Right lobe of liver (tissue), 6 donors: ENCODE measurements around the gene ZNF230. TPM values are rescaled to one million over a fixed set of nuclear protein-coding genes. Genes with fewer than 3 reads are reported as not detected.

Experiments used
- ATAC-seq, 4 donors: fragments of 200-7000 bp; cut with Tn5 transposase; one replicate each; pipeline ENCODE4 v1.9.1; 2020; ENCODE audit warnings: mild to moderate bottlenecking in 4 of 4, moderate library complexity in 4 of 4
- DNase-seq, 3 donors: peaks; one replicate each; pipeline ENCODE4 v3.0.0-alpha.2; 2020
- H3K27ac ChIP-seq, 3 donors: fragments of 200-600 bp; one replicate each; pipeline ENCODE4 v1.8.0; 2022
- H3K27me3 ChIP-seq, 2 donors: fragments of 200-600 bp; one replicate each; pipeline ENCODE4 v1.8.0; 2022
- H3K36me3 ChIP-seq, 4 donors: fragments of 200-600 bp; sonication (generic) in 1 of 4; one replicate each; pipeline versions ENCODE4 v1.5.1 to v1.8.0; 2017 to 2022; ENCODE audit warnings: control low read depth in 1 of 4
- H3K4me1 ChIP-seq, 4 donors: fragments of 200-600 bp; sonication (generic) in 1 of 4; one replicate each; pipeline versions ENCODE4 v1.5.1 to v1.8.0; 2017 to 2022; ENCODE audit warnings: control low read depth in 1 of 4
- H3K4me3 ChIP-seq, 3 donors: fragments of 200-600 bp; one replicate each; pipeline ENCODE4 v1.8.0; 2022
- H3K9me3 ChIP-seq, 4 donors: fragments of 200-600 bp; sonication (generic) in 1 of 4; one replicate each; pipeline versions ENCODE4 v1.5.1 to v1.8.0; 2017 to 2022; ENCODE audit warnings: control low read depth in 1 of 4
- POLR2A ChIP-seq: fragments of 450-650 bp; IDR thresholded peaks from one replicate; pipeline ENCODE4 v1.6.1; 2017; ENCODE audit warnings: antibody characterized with exemption, mild to moderate bottlenecking
- WGBS: methylation state at CpG from one replicate; pipeline ENCODE4 v1.1.6; 2018; ENCODE audit warnings: low coverage, low lambda C conversion rate; ENCODE audit not compliant: insufficient coverage; ENCODE audit errors: missing lambda C conversion rate; 5-methylcytosine and 5-hydroxymethylcytosine counted together
- intact Hi-C, 2 donors: fragments of 100-400 bp; cut with DNase I; formaldehyde crosslinking; loops; one replicate each; pipeline versions ENCODE4 v1.11.2 to v1.14.1; 2022
- total RNA-seq, 6 experiments: library from RNA; depleted of rRNA in 2 of 6; stranded (reverse); fragments of >200 nt in 2 of 6; fragmentation: NEBNext Ultra II Directional in 3 of 6; extraction: Animal tissue kit (Norgen Biotek cat#: 25700) in 3 of 6; gene quantifications; one replicate each; pipeline versions ENCODE4 v1.1.0 to v1.2.4, GENCODE V29; 2016 to 2023
- TF ChIP-seq, protein P1 (sequence below), 4 donors: fragments of 200-600 bp in 3 of 4; fragments of 450-650 bp in 1 of 4; IDR thresholded peaks; one replicate each; pipeline versions ENCODE4 v1.5.1 to v1.8.0; 2016 to 2022; ENCODE audit warnings: antibody characterized with exemption in 4 of 4, mild to moderate bottlenecking in 2 of 4
- donor health status: DM: no; HTN: yes; CAD: no.
- donor health status: DM: no; HTN: no; CAD: no.
- donor health status: DM: no; HTN: no; CAD: no.
- donor health status: DM: no; HTN: yes; CAD: no.
- donor health status: DM: no; HTN: yes; CAD: no.

Gene ZNF230
- total RNA-seq, 6 experiments from 2014 or later, result 1.0 to 5.8 (median 1.8) TPM

DNA sequence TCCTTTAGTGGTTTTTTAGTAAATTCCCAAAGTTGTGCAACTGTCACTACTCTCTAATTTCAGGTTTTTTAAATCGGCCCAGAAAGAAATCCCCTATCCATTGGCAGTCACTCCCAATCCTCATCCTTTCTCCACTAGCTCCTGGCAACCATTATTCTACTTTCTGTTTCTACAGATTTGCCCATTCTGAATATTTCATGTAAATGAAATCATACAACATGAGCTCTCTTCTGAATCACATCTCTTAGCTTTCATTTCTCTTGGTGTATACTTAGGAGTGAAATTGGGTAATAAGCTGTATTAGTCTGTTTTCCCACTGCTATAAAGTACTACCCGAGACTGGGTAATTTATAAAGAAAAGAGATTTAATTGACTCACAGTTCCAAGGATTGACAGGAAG lies 39.4 kb downstream of the ZNF230 start:
- intact Hi-C loops, result no loop called here
- ATAC-seq, result no peak
- Histone ChIP-seq H3K9me3 (peaks cover 0 to 23% (median 0%) of the 10 kb centered on the region in 4 donors), H3K27me3 (no peaks in the 10 kb centered on the region), H3K4me1 (no peaks in the 10 kb centered on the region), H3K27ac (no peak overlapping the region), H3K36me3 (no peaks in the 10 kb centered on the region), H3K4me3 (no peak overlapping the region)
- 38% methylated on average over 2 of the region's 2 CpGs for WGBS
- no peak for DNase-seq
- TF ChIP-seq, protein P1, sequence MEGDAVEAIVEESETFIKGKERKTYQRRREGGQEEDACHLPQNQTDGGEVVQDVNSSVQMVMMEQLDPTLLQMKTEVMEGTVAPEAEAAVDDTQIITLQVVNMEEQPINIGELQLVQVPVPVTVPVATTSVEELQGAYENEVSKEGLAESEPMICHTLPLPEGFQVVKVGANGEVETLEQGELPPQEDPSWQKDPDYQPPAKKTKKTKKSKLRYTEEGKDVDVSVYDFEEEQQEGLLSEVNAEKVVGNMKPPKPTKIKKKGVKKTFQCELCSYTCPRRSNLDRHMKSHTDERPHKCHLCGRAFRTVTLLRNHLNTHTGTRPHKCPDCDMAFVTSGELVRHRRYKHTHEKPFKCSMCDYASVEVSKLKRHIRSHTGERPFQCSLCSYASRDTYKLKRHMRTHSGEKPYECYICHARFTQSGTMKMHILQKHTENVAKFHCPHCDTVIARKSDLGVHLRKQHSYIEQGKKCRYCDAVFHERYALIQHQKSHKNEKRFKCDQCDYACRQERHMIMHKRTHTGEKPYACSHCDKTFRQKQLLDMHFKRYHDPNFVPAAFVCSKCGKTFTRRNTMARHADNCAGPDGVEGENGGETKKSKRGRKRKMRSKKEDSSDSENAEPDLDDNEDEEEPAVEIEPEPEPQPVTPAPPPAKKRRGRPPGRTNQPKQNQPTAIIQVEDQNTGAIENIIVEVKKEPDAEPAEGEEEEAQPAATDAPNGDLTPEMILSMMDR (IDR thresholded peaks at IDR 0.05), result no peak
- no peak for TF ChIP-seq POLR2A

DNA sequence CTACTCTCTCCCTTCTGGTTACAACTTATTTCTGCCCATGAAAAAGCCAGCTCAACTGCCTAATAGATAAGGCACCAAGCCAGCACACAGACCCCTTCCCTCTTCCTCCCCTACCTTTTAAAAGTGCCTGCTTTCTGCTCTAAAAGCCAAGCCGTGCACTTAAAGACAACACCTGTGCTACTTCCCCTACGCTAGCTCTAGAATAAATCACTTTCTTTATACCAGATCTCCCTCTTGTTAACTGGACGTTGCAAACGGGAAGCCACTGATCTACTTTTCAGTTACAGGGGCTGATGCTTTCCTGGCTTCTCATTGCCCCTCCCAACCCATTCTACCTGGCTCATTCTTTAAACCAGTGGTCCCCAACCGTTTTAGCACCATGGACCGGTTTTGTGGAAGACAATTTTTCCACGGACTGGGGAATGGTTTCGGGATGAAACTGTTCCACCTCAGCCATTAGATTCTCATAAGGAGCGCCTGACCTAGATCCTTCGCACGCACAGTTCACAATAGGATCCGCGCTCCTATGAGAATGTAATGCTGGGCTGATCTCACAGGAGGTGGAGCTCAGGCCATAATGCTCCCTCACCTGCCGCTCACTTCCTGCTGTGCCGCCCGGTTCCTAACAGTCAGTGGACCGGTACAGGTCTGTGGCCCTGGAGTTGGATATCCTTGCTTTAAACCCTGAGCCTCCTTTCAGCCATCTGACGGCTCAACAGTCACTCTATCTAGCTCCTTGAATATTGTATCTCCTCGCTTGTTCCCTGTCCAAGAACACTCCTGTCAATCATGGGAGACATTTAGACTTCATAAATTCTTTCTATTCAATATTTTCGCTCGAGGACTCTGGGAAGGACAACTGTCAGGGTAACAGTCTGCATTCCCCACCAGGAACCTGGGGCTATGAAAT lies 48.2 kb downstream of the ZNF230 start:
- intact Hi-C loops, result no loop called here
- 9% methylated on average over 13 of the region's 21 CpGs for WGBS
- Histone ChIP-seq H3K27me3 (no peaks in the 10 kb centered on the region), H3K36me3 (peaks cover 0 to 3% (median 0%) of the 10 kb centered on the region in 4 donors), H3K4me1 (peaks cover 0 to 6% (median 2%) of the 10 kb centered on the region in 4 donors), H3K27ac (no peak overlapping the region), H3K4me3 (peak overlapping the region; percentile 52 to 80 (median 78)), H3K9me3 (no peaks in the 10 kb centered on the region)
- no peak for TF ChIP-seq POLR2A
- TF ChIP-seq, protein P1 (IDR thresholded peaks at IDR 0.05), result no peak
- peak in 2 of 4 donors; percentile 7 to 13 for ATAC-seq
- no peak for DNase-seq

DNA sequence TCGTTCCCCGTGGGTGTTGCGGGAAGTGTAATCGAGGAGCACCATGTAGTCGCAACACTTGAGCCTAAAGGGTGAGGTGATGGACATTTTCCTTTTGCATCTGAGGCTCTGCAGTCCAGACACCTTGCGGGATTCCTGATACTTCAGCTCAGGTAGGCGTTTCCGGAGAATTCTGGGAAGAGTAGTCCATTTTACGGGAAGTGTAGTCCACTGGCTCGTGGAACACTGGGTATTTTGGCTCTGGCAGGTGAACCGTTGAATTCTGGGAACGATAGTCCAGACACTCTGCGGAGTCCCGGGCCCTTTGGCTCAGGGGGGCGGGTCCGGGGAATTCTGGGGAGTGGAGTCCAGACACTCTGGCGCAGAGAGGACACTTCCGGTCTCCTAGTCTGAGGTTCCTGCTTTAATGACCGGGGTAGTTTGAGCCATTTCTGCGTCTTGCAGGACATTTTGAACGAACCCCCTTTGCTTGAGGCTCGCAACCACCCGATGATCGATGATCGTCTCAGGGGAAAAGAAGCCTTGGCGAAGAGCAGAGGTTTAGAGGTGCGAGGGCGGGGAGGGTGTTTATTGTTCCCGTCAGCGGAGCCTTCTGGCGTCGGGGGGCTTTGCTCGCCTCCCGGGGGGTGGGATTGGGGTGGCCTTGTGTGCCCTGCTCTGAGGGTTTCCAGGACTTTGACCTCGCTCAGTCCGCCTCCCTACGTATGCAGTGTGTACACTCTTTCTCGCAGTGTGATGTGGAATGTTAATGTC lies 49.1 kb downstream of the ZNF230 start, which contains the start of gene ZNF223:
TSS of gene ZNF223 (plus strand) at position 387 of the 753 bp plus-strand sequence. CDS start 3,141 bp downstream, outside the sequence.
- no peak for TF ChIP-seq POLR2A
- TF ChIP-seq, protein P1 (IDR thresholded peaks at IDR 0.05), result no peak
- H3K27ac ChIP-seq, result peak within 1 kb of the TSS; percentile 25 to 56 (median 46)
- H3K36me3 ChIP-seq, result peaks cover 0 to 3% (median 0%) of the 10 kb centered on the region in 4 donors
- H3K27me3 ChIP-seq, result no peaks in the 10 kb centered on the region
- H3K4me1 ChIP-seq, result peaks cover 0 to 6% (median 2%) of the 10 kb centered on the region in 4 donors
- ATAC-seq (peak; percentile 100), DNase-seq (peak; percentile 95 to 98 (median 97))
- H3K9me3 ChIP-seq, result no peaks in the 10 kb centered on the region
- peak within 1 kb of the TSS; percentile 52 to 80 (median 78) for H3K4me3 ChIP-seq
- WGBS, result 2% methylated on average over 24 of the region's 38 CpGs
- intact Hi-C loops, result no loop called here

DNA sequence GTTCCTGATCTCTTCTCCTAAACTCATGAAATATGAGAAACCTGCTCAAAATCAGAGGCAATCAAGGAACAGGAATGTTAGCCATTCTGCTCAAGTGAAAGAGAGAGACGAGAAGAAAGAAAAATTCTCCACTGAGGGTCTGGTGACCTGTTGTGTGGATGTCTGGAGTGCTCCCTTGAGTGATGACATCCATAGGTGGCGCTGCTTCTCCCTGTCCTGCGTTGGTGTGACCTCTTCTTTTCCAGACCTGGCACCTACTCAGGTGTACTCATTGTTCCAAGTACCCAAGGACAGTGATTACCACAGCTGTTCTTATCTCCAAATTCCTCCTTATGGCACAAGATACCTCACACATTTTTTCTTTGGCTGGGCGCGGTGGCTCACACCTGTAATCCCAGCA lies 53.1 kb downstream of the ZNF230 start:
- H3K36me3 ChIP-seq, result peaks cover 0 to 5% (median 1%) of the 10 kb centered on the region in 4 donors
- peaks cover 0 to 5% (median 2%) of the 10 kb centered on the region in 4 donors for H3K4me1 ChIP-seq
- TF ChIP-seq POLR2A, result no peak
- TF ChIP-seq, protein P1 (IDR thresholded peaks at IDR 0.05), result no peak
- H3K27me3 ChIP-seq, result no peaks in the 10 kb centered on the region
- WGBS, result 100% methylated on average over 1 of the region's 5 CpGs
- no peak overlapping the region for H3K4me3 ChIP-seq
- H3K9me3 ChIP-seq, result no peaks in the 10 kb centered on the region
- intact Hi-C loops, result no loop called here
- ATAC-seq (no peak), DNase-seq (no peak)
- no peak overlapping the region for H3K27ac ChIP-seq
